Measurements from ENCODE around the gene REV3L.

GRCh38 chr6:111437573-111437972 is 45.4 kb downstream of the REV3L start:
- TF ChIP-seq POLR2A (IDR thresholded peaks at IDR 0.05) (no peak), CTCF (IDR thresholded peaks at IDR 0.05 in 4 of 5, conservative IDR thresholded peaks at IDR 0.05 in 1 of 5) (no peak)

Measured in gastrocnemius medialis (tissue), 4 donors.